Aorta (tissue), 5 donors: Measurements from ENCODE around the gene CELF4. TPM values are rescaled to one million over a fixed set of nuclear protein-coding genes. Genes with fewer than 3 reads are reported as not detected.
A peak's percentile ranks its signal among the peaks of the same experiment; 100 is the strongest.

Experiments
- ATAC-seq: fragments of 200-7000 bp; cut with Tn5 transposase; one replicate; pipeline ENCODE4 v1.9.1; 2022; ENCODE audit warnings: moderate library complexity; ENCODE audit not compliant: low FRiP score
- DNase-seq, 2 donors: peaks; one replicate each; pipeline ENCODE4 v3.0.0-alpha.2; 2020
- H3K27ac ChIP-seq, 2 donors: one replicate each; pipeline ENCODE4 v1.5.1; 2013; ENCODE audit warnings: low read length in 2 of 2, mild to moderate bottlenecking in 2 of 2, moderate library complexity in 2 of 2, control low read depth in 1 of 2, inconsistent platforms in 1 of 2, low read depth in 1 of 2
- H3K27me3 ChIP-seq, 2 donors: one replicate each; pipeline ENCODE4 v1.6.1; 2013; ENCODE audit warnings: control low read depth in 1 of 2, low read length in 1 of 2, mild to moderate bottlenecking in 1 of 2, moderate library complexity in 1 of 2; ENCODE audit not compliant: insufficient read depth in 2 of 2, control insufficient read depth in 1 of 2
- H3K36me3 ChIP-seq, 2 donors: one replicate each; pipeline ENCODE4 v1.6.1; 2013; ENCODE audit warnings: control low read depth in 1 of 2, low read length in 1 of 2, mild to moderate bottlenecking in 1 of 2; ENCODE audit not compliant: insufficient read depth in 2 of 2, control insufficient read depth in 1 of 2
- H3K4me1 ChIP-seq, 2 donors: one replicate each; pipeline ENCODE4 v1.6.1; 2013; ENCODE audit warnings: low read length in 2 of 2, control low read depth in 1 of 2, mild to moderate bottlenecking in 1 of 2, moderate library complexity in 1 of 2; ENCODE audit not compliant: insufficient read depth in 2 of 2, control insufficient read depth in 1 of 2
- H3K4me3 ChIP-seq, 2 donors: one replicate each; pipeline ENCODE4 v1.5.1; 2013; ENCODE audit warnings: low read length in 2 of 2, control low read depth in 1 of 2, mild to moderate bottlenecking in 1 of 2
- H3K9me3 ChIP-seq: one replicate; pipeline ENCODE4 v1.6.1; 2013; ENCODE audit warnings: mild to moderate bottlenecking, low read length; ENCODE audit not compliant: control insufficient read depth
- WGBS, 2 donors: extraction: QIAGEN DNeasy Blood & Tissue Kit; methylation state at CpG; one replicate each; pipeline ENCODE4 v1.1.7; 2013; 5-methylcytosine and 5-hydroxymethylcytosine counted together
- intact Hi-C, 2 donors: fragments of 100-400 bp; cut with DNase I; formaldehyde crosslinking; loops; one replicate each; pipeline versions ENCODE4 v1.14.2 to v1.15.0; 2022
- polyA plus RNA-seq, 2 donors: library from polyadenylated mRNA; stranded (reverse); fragments of 200-250 nt; gene quantifications; one replicate each; pipeline ENCODE4 v1.2.3, GENCODE V29; 2013
- total RNA-seq, 2 donors: library from RNA; stranded (reverse); fragmentation: NEBNext Ultra II Directional; extraction: Animal tissue kit (Norgen Biotek cat#: 25700); gene quantifications; one replicate each; pipeline ENCODE4 v1.2.1, GENCODE V29; 2021
- donor health status: healthy with polysubstance abuse.
- donor health status: Bipolar disorder and iron deficiency.
- donor health status: DM: no; HTN: no; CAD: no.
- donor health status: DM: no; HTN: no; CAD: no.
- donor health status: DM: yes; HTN: yes; CAD: no.

Gene CELF4
- total and polyA plus RNA-seq, 4 donors: 0.51 TPM; not detected in 3

DNA sequence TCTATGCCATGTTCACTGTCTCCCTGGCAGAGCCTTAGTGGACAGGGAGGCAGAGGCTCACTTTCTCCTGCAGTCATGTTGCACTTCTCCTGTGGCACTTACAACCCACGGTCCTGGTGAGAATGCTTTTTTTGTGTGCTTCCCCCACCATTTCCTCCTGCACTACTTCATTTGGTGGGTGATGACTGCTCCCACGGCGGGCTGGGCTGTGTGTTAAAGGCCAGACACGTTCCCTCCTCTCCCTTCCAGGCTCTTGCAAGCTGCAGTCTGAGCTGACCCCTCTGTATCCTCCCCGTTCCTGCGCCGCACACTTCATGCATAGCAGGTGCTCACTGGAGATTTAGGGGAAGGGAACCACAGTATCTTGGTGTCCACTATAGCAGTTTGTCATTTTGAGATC lies 170.5 kb downstream of the CELF4 start:
- DNase-seq: no peak
- no peak for ATAC-seq
- H3K4me3 ChIP-seq: no peak overlapping the region
- H3K27me3 ChIP-seq: no peaks in the 10 kb centered on the region
- intact Hi-C loops: no loop called here
- 90 to 97% methylated on average over 7 of the region's 7 CpGs for WGBS, 2 donors
- no peak overlapping the region for H3K27ac ChIP-seq
- no peaks in the 10 kb centered on the region for H3K4me1 ChIP-seq
- no peaks in the 10 kb centered on the region for H3K9me3 ChIP-seq
- H3K36me3 ChIP-seq: no peaks in the 10 kb centered on the region

DNA sequence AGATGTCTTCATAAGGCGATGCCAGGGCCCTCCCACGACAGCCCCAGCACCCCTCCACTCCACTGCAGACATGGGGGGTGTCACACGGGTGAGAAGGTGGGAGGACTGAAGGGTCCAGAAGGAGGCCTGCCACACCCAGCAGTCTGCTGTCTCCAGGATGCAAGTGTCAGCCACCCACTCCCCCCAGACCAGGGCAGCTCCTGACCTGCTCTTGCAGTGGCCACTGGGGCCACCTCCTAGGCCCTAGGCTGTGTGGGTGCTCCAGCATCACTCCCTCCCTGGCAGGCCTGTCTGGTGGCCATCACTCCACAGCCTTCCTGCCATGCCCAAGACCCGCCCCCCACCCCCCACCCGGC lies 171.0 kb downstream of the CELF4 start:
- DNase-seq: no peak
- no peak for ATAC-seq
- intact Hi-C loops: no loop called here
- no peaks in the 10 kb centered on the region for H3K36me3 ChIP-seq
- H3K27me3 ChIP-seq: no peaks in the 10 kb centered on the region
- H3K4me3 ChIP-seq: no peak overlapping the region
- H3K4me1 ChIP-seq: no peaks in the 10 kb centered on the region
- H3K27ac ChIP-seq: no peak overlapping the region
- WGBS, 2 donors: 74 to 82% methylated on average over 5 of the region's 5 CpGs
- peaks cover 2% of the 10 kb centered on the region for H3K9me3 ChIP-seq

DNA sequence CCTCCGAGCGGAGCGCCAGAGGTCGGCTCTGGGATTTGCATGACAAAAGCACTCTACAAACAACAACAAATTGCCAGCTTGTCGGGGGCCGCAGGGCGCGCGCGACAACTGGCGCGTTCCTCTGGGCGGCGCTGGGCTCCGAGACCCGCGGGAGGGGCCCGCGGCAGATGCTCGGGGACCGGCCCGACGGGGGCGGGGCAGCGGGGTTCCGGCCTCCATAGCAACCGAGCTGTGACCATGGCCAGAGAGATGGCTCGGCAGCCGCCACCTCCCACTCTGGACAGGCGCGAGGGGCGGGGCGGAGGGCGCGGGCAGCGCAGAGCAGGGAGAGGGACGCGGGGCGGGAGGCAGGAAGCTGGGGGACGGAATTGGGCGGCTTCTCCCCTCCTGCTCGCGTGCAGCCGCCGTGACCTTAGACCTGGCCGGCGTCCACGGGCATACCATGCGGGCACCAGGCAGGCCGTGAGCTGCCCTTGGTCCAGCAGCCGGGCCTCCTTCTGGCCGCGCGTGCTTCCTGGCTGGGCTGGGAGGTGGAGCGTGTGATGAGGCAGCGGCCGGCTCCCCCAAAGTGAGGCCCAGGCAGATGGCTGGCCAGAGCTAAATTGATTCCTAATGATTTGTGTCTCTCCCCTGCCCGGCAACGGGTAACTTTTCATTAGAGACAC lies 171.5 kb downstream of the CELF4 start:
- ATAC-seq: peak; percentile 86
- H3K36me3 ChIP-seq: no peaks in the 10 kb centered on the region
- intact Hi-C loops: no loop called here
- no peaks in the 10 kb centered on the region for H3K27me3 ChIP-seq
- H3K4me1 ChIP-seq: no peaks in the 10 kb centered on the region
- H3K4me3 ChIP-seq: peak overlapping the region in 1 of 2 donors; percentile 28
- 0 to 1% methylated on average over 58 to 59 of the region's 59 CpGs for WGBS, 2 donors
- peaks cover 2% of the 10 kb centered on the region for H3K9me3 ChIP-seq
- peak; percentile 83 to 91 for DNase-seq
- no peak overlapping the region for H3K27ac ChIP-seq

DNA sequence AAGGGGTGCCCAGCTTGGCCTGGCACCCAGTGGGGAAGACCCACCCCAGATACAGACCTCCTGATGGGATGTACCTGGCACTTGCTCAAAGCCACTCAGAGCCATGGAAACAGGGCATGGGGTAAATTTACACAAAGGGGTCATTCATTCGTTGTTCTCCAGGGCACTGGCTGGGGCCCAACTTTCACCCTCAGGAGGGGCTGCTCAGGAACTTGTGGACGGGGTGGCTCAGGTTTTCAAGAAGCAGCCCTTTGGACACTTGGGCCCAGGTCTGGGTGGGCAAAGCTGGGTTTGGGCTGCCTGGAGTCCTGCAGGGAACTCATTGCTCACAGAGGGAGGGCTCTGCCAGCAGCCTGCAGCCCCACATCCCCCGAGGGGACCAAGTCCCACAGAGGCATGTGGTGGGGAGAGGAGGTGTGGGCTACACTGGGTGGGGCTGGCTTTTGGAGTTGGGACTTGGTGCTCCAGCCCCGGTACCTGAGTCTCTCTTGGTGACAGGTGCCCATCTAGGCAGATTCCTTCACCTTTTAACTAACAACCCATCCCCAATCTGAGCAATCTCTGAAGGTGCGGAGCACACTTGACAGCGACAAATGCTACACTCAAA lies 172.3 kb downstream of the CELF4 start:
- H3K27me3 ChIP-seq: no peaks in the 10 kb centered on the region
- no peak overlapping the region for H3K27ac ChIP-seq
- H3K4me3 ChIP-seq: no peak overlapping the region
- no peaks in the 10 kb centered on the region for H3K4me1 ChIP-seq
- WGBS, 2 donors: 27 to 33% methylated on average over 6 of the region's 6 CpGs
- intact Hi-C loops: no loop called here
- DNase-seq (no peak), ATAC-seq (no peak)
- H3K9me3 ChIP-seq: peaks cover 2% of the 10 kb centered on the region
- H3K36me3 ChIP-seq: no peaks in the 10 kb centered on the region

DNA sequence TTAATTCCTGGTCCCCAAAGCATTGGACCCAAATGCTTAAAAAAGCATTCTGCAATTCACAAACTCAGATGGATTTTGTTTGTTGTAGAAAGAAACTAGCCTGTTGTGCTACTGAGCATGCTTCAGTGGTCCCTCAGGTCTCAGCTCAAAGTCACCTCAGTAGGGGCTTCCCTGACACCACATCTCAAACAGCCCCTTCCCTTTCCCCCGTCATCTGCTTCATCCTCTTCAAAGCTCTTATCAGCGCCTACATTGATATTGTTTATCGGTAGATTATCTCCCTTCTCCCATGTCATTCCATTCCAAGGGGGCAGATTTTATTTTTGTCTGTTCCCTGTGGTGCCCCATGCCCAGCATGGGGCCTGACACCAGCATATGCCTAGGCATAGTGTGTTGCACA lies 172.9 kb downstream of the CELF4 start:
- no peak overlapping the region for H3K4me3 ChIP-seq
- H3K4me1 ChIP-seq: no peaks in the 10 kb centered on the region
- no peaks in the 10 kb centered on the region for H3K27me3 ChIP-seq
- WGBS, 2 donors: 83 to 87% methylated on average over 3 of the region's 3 CpGs
- H3K36me3 ChIP-seq: no peaks in the 10 kb centered on the region
- intact Hi-C loops: no loop called here
- H3K27ac ChIP-seq: no peak overlapping the region
- ATAC-seq (no peak), DNase-seq (no peak)
- peaks cover 2% of the 10 kb centered on the region for H3K9me3 ChIP-seq

DNA sequence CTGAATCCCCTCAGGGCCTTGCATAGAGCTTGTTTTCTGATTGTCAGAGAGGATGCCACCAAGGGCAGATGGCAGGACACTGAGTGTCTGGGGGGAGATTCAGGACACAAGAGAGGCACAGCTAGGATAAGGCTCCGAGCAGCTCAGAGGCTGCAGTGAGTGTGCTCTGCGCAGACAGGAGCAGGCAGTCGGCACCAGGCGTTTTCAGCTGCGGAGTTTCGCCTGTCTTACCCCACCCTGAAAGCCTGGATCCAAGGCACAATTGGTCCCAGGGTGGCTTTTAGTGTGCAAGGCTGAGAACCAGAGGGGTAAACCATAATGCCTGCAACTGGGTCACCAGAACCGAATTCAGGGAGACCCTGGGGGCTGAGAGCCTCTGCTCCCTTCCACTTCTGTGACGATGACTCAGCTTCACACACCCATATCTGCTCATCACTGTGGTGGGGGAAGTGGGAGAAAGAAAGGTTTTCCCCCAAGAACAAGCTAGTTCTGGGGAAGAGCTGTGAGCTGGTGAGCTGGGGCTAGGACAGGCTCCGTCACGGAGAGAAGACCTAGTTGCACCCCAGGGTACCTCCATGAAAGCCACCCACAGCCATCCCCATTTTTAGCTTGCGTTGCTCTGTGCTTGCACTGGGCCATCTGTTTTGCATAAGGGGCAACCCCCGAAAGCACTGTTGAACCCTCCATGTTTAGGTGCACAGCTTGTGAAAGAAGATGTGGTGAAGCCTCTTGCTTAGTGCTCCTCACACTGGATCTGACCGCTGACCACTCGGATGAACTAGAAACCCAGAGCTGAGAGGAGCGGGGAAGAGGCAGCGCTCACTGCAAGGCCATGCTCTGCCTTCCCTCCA lies 173.7 kb downstream of the CELF4 start:
- intact Hi-C loops: no loop called here
- Histone ChIP-seq H3K4me3 (no peak overlapping the region), H3K27ac (no peak overlapping the region), H3K36me3 (no peaks in the 10 kb centered on the region), H3K9me3 (peaks cover 2% of the 10 kb centered on the region), H3K4me1 (no peaks in the 10 kb centered on the region), H3K27me3 (no peaks in the 10 kb centered on the region)
- no peak for DNase-seq
- no peak for ATAC-seq
- WGBS, 2 donors: 86 to 91% methylated on average over 16 of the region's 16 CpGs

DNA sequence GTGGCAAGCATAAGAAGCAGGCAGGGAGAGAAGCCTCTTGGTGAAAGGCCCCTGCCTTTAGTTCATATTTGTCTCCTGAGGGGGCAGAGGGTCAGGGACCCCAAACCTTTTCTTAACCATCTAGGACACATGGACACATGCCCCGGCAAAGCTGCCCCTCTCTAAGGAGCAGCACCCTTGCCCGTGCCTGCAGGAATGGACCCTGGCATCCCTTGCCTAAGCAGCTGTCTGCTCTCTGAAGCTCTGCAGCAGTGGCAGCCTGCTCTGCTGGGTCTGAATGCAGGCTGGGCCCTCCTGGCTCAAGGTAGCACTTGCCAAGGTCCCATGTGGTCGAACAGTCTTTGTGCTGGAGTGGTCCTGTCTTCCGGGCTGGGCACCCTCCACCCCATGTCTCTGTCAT lies 174.4 kb downstream of the CELF4 start:
- no peak for ATAC-seq
- no peaks in the 10 kb centered on the region for H3K27me3 ChIP-seq
- peaks cover 2% of the 10 kb centered on the region for H3K9me3 ChIP-seq
- DNase-seq: no peak
- no peak overlapping the region for H3K27ac ChIP-seq
- H3K4me1 ChIP-seq: no peaks in the 10 kb centered on the region
- no peaks in the 10 kb centered on the region for H3K36me3 ChIP-seq
- H3K4me3 ChIP-seq: no peak overlapping the region
- intact Hi-C loops: no loop called here
- 75 to 82% methylated on average over 4 of the region's 4 CpGs for WGBS, 2 donors

DNA sequence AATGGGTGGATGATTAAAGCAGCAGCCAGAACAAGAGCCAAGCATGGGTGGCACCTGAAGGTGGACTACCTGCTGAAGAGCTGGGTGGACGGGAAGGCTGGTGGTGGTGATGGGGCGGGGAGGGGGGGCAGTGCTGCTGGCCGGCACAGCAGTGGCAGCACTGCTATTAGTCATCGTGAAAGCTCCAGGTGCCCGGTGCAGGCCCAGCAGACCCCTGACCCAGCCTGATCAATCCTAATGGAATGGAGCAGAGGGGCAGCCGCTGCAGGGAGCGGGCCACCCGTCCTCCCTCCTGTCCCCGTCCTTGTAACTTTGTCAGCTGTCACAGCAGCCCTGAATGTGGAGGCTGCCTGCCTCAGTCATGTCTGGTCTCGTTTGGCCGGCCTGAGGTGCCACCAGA lies 174.9 kb downstream of the CELF4 start:
- ATAC-seq (no peak), DNase-seq (no peak)
- H3K27me3 ChIP-seq: no peaks in the 10 kb centered on the region
- 86 to 87% methylated on average over 8 to 11 of the region's 11 CpGs for WGBS, 2 donors
- H3K4me3 ChIP-seq: no peak overlapping the region
- no peaks in the 10 kb centered on the region for H3K4me1 ChIP-seq
- no peaks in the 10 kb centered on the region for H3K36me3 ChIP-seq
- peaks cover 2% of the 10 kb centered on the region for H3K9me3 ChIP-seq
- intact Hi-C loops: no loop called here
- H3K27ac ChIP-seq: no peak overlapping the region
